ENCODE measurements around the gene GLI3.

The GLI3 gene

DNA sequence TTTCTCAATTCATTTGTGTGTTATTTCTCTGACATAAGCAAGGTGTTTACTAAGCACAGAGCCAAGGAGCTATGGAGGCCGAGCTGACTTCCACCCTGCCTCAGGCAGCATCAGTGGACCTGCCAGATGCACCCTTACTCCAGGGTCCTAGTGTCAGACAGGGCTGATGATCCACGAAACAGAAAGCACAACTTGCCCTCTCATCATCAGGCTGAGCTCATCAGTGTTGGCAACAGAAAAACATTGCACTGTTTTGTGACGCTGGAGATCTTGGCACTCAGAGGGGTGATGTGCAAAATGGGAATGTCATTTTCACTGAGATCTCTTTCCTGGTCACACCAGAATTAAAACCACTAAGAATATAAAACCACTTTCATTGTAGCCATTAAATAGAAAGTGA lies 201.8 kb downstream of the GLI3 start:
- no peak for TF ChIP-seq POLR2AphosphoS5 (IDR thresholded peaks at IDR 0.05; ENCODE audit: low read depth, low read length)
- no peak for TF ChIP-seq SPI1 (IDR thresholded peaks at IDR 0.05; ENCODE audit: low read depth, low read length)
- TF ChIP-seq POU2F2 (IDR thresholded peaks at IDR 0.05; ENCODE audit: low read depth, low read length) = no peak
- no peak for TF ChIP-seq POLR2A (IDR thresholded peaks at IDR 0.05; ENCODE audit: low read depth, low read length)
- no peak for TF ChIP-seq PAX5 (IDR thresholded peaks at IDR 0.05; ENCODE audit: insufficient read depth, low read length, severe bottlenecking)
- no peak for DNase-seq (ENCODE audit: insufficient read length, low spot score)
- no peak for FAIRE-seq

DNA sequence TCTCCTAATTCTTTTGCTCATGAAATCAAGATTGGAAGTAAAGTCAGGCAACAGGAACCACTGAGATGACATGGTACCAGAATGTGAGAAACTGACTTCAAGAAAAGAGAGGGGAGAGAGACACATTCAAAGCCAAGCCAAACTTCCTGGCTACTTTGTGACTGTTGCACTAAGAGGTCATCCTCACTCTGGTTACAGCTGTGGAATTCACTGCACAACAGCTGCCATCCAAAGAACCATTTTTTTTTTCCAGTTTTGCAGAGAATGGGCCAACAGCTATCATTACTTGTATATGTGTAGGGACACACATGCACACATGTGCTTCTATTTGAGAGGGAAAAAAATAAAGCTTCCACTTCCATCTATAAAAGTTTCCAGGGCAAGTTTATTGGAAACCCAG lies 203.5 kb downstream of the GLI3 start:
- DNase-seq (ENCODE audit: insufficient read length, low spot score) (no peak), FAIRE-seq (no peak)
- TF ChIP-seq POU2F2 (IDR thresholded peaks at IDR 0.05; ENCODE audit: low read depth, low read length) (no peak), SPI1 (IDR thresholded peaks at IDR 0.05; ENCODE audit: low read depth, low read length) (no peak), POLR2AphosphoS5 (IDR thresholded peaks at IDR 0.05; ENCODE audit: low read depth, low read length) (no peak), PAX5 (IDR thresholded peaks at IDR 0.05; ENCODE audit: insufficient read depth, low read length, severe bottlenecking) (no peak), TAF1 (IDR thresholded peaks at IDR 0.05; ENCODE audit: low read depth, low read length) (no peak), POLR2A (IDR thresholded peaks at IDR 0.05; ENCODE audit: low read depth, low read length) (no peak)

DNA sequence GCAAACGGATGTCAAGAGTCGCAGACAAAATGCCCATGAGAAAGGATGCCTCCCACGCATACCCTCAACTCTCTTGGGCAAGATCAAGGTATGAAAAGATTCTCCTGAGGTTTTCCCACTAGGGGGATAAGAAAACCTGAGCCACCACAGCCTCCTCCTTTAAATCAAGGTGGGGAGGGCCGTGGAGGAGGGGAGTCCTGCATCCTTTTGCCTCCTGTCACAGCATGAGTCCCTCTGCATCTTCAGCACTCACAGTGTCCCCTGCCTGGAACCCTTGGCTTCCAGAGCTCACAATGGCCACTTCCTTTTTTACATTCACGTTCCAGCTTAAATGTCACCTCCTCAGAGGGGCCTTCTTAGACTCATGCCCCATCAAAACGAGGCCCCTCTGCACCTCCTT lies 207.6 kb downstream of the GLI3 start:
- TF ChIP-seq POLR2A (IDR thresholded peaks at IDR 0.05; ENCODE audit: low read depth, low read length) = no peak
- no peak for TF ChIP-seq SPI1 (IDR thresholded peaks at IDR 0.05; ENCODE audit: low read depth, low read length)
- TF ChIP-seq TAF1 (IDR thresholded peaks at IDR 0.05; ENCODE audit: low read depth, low read length) = no peak
- TF ChIP-seq POU2F2 (IDR thresholded peaks at IDR 0.05; ENCODE audit: low read depth, low read length) = no peak
- no peak for TF ChIP-seq PAX5 (IDR thresholded peaks at IDR 0.05; ENCODE audit: insufficient read depth, low read length, severe bottlenecking)
- no peak for TF ChIP-seq POLR2AphosphoS5 (IDR thresholded peaks at IDR 0.05; ENCODE audit: low read depth, low read length)
- no peak for DNase-seq (ENCODE audit: insufficient read length, low spot score)
- FAIRE-seq = no peak

DNA sequence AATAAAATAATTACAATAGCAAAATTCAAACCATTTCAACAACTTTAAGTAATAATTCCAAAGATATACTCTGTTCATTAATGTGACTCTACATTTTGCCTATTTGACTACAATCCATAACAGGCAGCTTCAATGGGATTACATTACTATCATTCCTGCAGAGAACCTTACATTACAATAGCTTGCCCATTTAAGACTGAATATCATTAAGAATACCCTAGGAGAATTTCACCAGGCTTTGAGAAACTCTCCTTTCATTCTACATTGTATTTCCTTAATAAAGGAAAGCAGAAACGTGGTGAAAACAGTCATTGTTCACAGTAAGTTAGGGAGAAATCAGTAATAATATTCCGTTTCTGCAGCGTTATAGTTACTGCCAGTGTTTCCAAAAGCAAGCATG lies 209.5 kb downstream of the GLI3 start:
- TF ChIP-seq POLR2AphosphoS5 (IDR thresholded peaks at IDR 0.05; ENCODE audit: low read depth, low read length) (no peak), PAX5 (IDR thresholded peaks at IDR 0.05; ENCODE audit: insufficient read depth, low read length, severe bottlenecking) (no peak), POLR2A (IDR thresholded peaks at IDR 0.05; ENCODE audit: low read depth, low read length) (no peak)
- FAIRE-seq (no peak), DNase-seq (ENCODE audit: insufficient read length, low spot score) (no peak)

DNA sequence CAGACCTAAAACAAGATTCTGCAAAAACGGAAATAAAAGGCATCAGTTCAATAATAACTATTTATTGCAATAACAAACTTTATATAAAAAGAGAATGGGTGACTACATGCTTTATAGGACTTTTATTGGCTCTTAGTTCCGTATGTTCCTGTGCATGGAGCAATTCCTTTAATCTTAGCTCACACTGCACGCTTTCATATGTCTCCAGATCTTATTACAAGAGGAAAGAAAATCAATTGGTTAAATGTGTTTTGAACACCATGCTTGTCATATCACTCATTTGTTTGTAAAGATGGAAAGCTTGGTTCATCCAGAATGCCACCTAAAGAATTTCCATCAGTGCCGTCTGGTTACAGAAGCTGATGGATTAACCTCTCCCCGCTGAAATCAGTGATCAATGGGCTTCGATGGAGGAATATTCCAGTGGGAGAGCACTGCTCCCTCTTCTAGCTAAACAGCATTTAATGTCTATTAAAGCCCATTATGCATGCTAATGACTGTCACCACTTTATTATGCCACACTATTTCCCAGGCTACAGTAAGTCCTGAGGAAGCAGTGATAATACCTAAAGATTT lies 210.3 kb downstream of the GLI3 start:
- no peak for DNase-seq (ENCODE audit: insufficient read length, low spot score)
- TF ChIP-seq PAX5 (IDR thresholded peaks at IDR 0.05; ENCODE audit: insufficient read depth, low read length, severe bottlenecking) (no peak), POLR2A (IDR thresholded peaks at IDR 0.05; ENCODE audit: low read depth, low read length) (no peak), POU2F2 (IDR thresholded peaks at IDR 0.05; ENCODE audit: low read depth, low read length) (no peak), POLR2AphosphoS5 (IDR thresholded peaks at IDR 0.05; ENCODE audit: low read depth, low read length) (no peak), TAF1 (IDR thresholded peaks at IDR 0.05; ENCODE audit: low read depth, low read length) (no peak), SPI1 (IDR thresholded peaks at IDR 0.05; ENCODE audit: low read depth, low read length) (no peak)
- FAIRE-seq = no peak

DNA sequence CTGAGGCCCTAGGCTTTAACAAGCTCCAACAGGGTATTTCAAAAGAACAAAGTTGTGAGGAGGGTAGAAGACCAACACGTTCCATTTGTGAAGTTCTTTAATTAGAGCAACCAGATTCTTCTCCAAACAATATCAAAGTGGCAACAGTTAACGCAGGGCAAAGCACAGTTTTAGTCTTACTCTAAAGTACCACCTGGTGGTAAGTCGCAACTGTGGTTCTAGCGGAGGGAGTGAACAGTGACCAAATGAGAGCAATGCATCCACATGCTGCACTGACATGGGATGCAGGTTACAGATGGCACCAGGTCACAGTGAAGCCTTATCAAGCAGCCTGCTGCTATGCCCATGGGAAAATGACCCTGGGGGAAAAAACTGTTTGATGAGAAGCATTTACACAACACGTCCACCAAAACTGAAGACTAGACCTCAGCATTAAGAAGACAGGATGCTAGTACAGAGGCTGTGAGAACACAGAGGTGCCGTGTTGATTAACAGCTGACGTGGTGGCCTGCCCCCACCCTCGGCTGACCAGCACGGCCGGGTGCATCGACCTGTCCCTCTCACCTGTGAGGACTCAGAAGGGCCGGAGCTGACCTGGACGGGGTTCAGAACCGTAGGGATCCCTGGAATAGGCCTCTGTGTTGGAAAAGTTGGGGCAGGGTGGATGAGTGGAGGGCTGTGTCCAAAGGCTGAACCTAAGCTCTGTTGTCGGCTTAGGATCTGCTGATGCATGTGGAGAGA lies 211.2 kb downstream of the GLI3 start:
- no peak for TF ChIP-seq SPI1 (IDR thresholded peaks at IDR 0.05; ENCODE audit: low read depth, low read length)
- no peak for TF ChIP-seq POLR2A (IDR thresholded peaks at IDR 0.05; ENCODE audit: low read depth, low read length)
- FAIRE-seq = no peak
- no peak for DNase-seq (ENCODE audit: insufficient read length, low spot score)

DNA sequence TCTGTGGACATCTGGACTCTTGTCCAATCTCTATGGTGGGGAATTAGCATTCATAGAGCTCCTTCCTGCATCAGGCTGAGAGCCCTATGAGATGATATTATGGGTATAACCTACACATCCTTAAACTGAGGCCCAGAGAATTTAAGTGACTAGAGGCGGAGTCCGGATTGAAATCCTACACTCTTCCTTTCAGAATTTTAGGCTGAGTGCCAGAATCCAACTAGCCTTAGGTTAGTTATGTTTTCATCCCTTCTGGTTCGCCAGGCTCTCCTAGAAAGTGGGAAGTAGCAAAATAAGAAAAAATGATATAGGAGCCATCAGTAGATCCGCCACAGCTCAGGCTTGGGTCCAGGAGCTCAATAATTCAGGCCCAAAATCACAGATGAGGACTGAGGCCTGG lies 212.5 kb downstream of the GLI3 start:
- TF ChIP-seq SPI1 (IDR thresholded peaks at IDR 0.05; ENCODE audit: low read depth, low read length) = no peak
- no peak for TF ChIP-seq PAX5 (IDR thresholded peaks at IDR 0.05; ENCODE audit: insufficient read depth, low read length, severe bottlenecking)
- TF ChIP-seq POU2F2 (IDR thresholded peaks at IDR 0.05; ENCODE audit: low read depth, low read length) = no peak
- no peak for FAIRE-seq
- DNase-seq (ENCODE audit: insufficient read length, low spot score) = no peak

DNA sequence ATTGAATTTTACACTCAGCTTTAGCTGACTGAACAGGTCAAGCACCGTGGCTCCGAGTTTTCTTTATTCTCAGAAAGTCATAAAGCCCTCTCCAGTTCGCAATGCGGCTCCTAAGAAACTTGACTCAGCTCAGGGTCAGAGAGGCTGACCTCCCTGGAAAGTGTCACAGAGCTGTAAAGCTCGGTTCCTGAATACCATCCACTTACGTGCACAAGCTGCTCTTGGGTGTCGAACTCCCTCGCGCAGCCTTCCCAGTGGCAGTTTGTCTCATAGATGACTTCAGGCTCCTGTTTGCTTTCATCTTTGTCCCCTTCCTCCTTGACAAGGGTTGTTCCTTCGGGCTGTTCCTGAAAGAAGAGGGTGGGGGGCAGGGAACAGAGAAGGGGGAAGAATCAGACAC lies 213.7 kb downstream of the GLI3 start:
- DNase-seq (ENCODE audit: insufficient read length, low spot score) = no peak
- no peak for TF ChIP-seq POLR2AphosphoS5 (IDR thresholded peaks at IDR 0.05; ENCODE audit: low read depth, low read length)
- TF ChIP-seq SPI1 (IDR thresholded peaks at IDR 0.05; ENCODE audit: low read depth, low read length) = no peak
- TF ChIP-seq POLR2A (IDR thresholded peaks at IDR 0.05; ENCODE audit: low read depth, low read length) = no peak
- TF ChIP-seq POU2F2 (IDR thresholded peaks at IDR 0.05; ENCODE audit: low read depth, low read length) = no peak
- TF ChIP-seq PAX5 (IDR thresholded peaks at IDR 0.05; ENCODE audit: insufficient read depth, low read length, severe bottlenecking) = no peak
- TF ChIP-seq TAF1 (IDR thresholded peaks at IDR 0.05; ENCODE audit: low read depth, low read length) = no peak
- no peak for FAIRE-seq

DNA sequence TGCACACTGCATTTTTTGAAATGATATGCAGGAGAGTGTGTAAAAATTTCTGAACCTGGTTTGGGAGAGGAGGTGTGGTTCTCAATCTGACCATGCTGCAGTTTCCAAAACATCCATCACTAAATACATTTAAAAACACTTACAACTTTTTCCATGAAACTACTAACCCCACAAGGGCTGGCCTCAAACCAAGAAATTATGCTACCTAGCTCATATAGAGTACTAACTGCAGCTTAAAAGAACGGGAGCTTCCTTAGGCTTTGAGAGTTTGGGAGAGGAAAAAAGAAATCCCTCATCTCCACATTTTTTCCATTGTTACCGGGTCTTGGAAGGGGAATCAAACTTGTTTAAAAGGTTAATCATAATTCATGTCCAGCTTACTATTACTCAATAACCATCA lies 214.2 kb downstream of the GLI3 start:
- no peak for TF ChIP-seq POU2F2 (IDR thresholded peaks at IDR 0.05; ENCODE audit: low read depth, low read length)
- FAIRE-seq = no peak
- DNase-seq (ENCODE audit: insufficient read length, low spot score) = no peak

DNA sequence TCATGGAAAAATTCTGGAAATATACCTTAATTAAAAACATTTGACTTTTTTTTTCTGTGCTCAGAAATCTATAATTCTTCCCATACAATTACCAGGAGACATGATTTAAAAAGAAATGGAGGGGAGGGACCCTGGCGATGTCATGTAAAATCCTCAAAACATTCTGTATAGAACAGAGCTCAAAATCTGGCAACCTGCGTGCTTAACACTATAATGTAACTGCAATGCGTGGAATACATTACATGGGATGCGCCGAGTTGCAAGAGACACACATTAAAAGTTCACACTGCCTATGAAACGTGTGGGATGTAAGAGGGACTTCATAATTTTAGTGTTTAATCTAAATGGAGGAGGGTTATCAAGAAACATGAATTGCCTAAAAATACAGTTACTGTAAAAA lies 215.0 kb downstream of the GLI3 start:
- no peak for TF ChIP-seq POLR2AphosphoS5 (IDR thresholded peaks at IDR 0.05; ENCODE audit: low read depth, low read length)
- TF ChIP-seq SPI1 (IDR thresholded peaks at IDR 0.05; ENCODE audit: low read depth, low read length) = no peak
- TF ChIP-seq TAF1 (IDR thresholded peaks at IDR 0.05; ENCODE audit: low read depth, low read length) = no peak
- TF ChIP-seq PAX5 (IDR thresholded peaks at IDR 0.05; ENCODE audit: insufficient read depth, low read length, severe bottlenecking) = no peak
- TF ChIP-seq POLR2A (IDR thresholded peaks at IDR 0.05; ENCODE audit: low read depth, low read length) = no peak
- TF ChIP-seq POU2F2 (IDR thresholded peaks at IDR 0.05; ENCODE audit: low read depth, low read length) = no peak
- DNase-seq (ENCODE audit: insufficient read length, low spot score) (no peak), FAIRE-seq (no peak)
